Measurements from ENCODE around the gene ADGRB3. TPM values are rescaled to one million over a fixed set of nuclear protein-coding genes. Genes with fewer than 3 reads are reported as not detected.

The ADGRB3 gene
- total RNA-seq, 4 donors from 2014 or later: 3.9 to 9.8 (median 7.2) TPM

GRCh38 chr6:68628161-68628560 lies 6.9 kb upstream of the ADGRB3 start:
- Histone ChIP-seq H3K27ac (no peak overlapping the region), H3K27me3 (no peaks in the 10 kb centered on the region), H3K4me1 (no peaks in the 10 kb centered on the region), H3K9me3 (no peaks in the 10 kb centered on the region), H3K4me3 (no peak overlapping the region), H3K36me3 (no peaks in the 10 kb centered on the region)
- WGBS, 2 donors (ENCODE audit: low coverage in 1 of 2): 69 to 72% methylated on average over 2 of the region's 2 CpGs
- no peak for ATAC-seq
- no peak for TF ChIP-seq CTCF (IDR thresholded peaks at IDR 0.05)
- no peak for TF ChIP-seq POLR2AphosphoS5 (IDR thresholded peaks at IDR 0.05)
- no peak for TF ChIP-seq POLR2A (IDR thresholded peaks at IDR 0.05)
- TF ChIP-seq EP300 (IDR thresholded peaks at IDR 0.05): no peak

GRCh38 chr6:68632734-68633133 lies 2.3 kb upstream of the ADGRB3 start:
- H3K27me3 ChIP-seq: no peaks in the 10 kb centered on the region
- no peak for TF ChIP-seq POLR2AphosphoS5 (IDR thresholded peaks at IDR 0.05)
- no peak for TF ChIP-seq POLR2A (IDR thresholded peaks at IDR 0.05)
- no peak for TF ChIP-seq CTCF (IDR thresholded peaks at IDR 0.05)
- no peak for TF ChIP-seq EP300 (IDR thresholded peaks at IDR 0.05)
- no peaks in the 10 kb centered on the region for H3K36me3 ChIP-seq
- H3K4me1 ChIP-seq: peaks cover 0 to 20% (median 4%) of the 10 kb centered on the region in 3 donors
- peak overlapping the region in 2 of 4 donors; percentile 74 to 83 for H3K27ac ChIP-seq
- 34 to 72% methylated on average over 3 of the region's 3 CpGs for WGBS, 2 donors (ENCODE audit: low coverage in 1 of 2)
- ATAC-seq: no peak
- H3K4me3 ChIP-seq: peak overlapping the region in 1 of 2 donors; percentile 65
- H3K9me3 ChIP-seq: no peaks in the 10 kb centered on the region

- peak overlapping the region; percentile 52 to 65 for H3K4me3 ChIP-seq
- 33 to 34% methylated on average over 8 to 9 of the region's 9 CpGs for WGBS, 2 donors (ENCODE audit: low coverage in 1 of 2)
- H3K9me3 ChIP-seq: no peaks in the 10 kb centered on the region
- ATAC-seq: no peak
- H3K4me1 ChIP-seq: peaks cover 0 to 20% (median 4%) of the 10 kb centered on the region in 3 donors
- H3K27me3 ChIP-seq: no peaks in the 10 kb centered on the region
- no peaks in the 10 kb centered on the region for H3K36me3 ChIP-seq
- H3K27ac ChIP-seq: peak overlapping the region in 3 of 4 donors; percentile 74 to 83 (median 83)
- TF ChIP-seq POLR2A (IDR thresholded peaks at IDR 0.05) (no peak), EP300 (IDR thresholded peaks at IDR 0.05) (no peak)
Observed at GRCh38 chr6:68633281-68633971, 1.7 kb upstream of the ADGRB3 start.

GRCh38 chr6:68633972-68634725 lies 933 bp upstream of the ADGRB3 start:
- H3K4me1 ChIP-seq: peaks cover 0 to 20% (median 4%) of the 10 kb centered on the region in 3 donors
- ATAC-seq: no peak
- H3K27me3 ChIP-seq: peaks cover 1% of the 10 kb centered on the region
- TF ChIP-seq EP300 (IDR thresholded peaks at IDR 0.05): no peak
- no peak for TF ChIP-seq POLR2AphosphoS5 (IDR thresholded peaks at IDR 0.05)
- TF ChIP-seq POLR2A (IDR thresholded peaks at IDR 0.05): no peak
- no peak for TF ChIP-seq CTCF (IDR thresholded peaks at IDR 0.05)
- H3K27ac ChIP-seq: peak overlapping the region in 3 of 4 donors; percentile 74 to 83 (median 83)
- H3K9me3 ChIP-seq: no peaks in the 10 kb centered on the region
- no peaks in the 10 kb centered on the region for H3K36me3 ChIP-seq
- H3K4me3 ChIP-seq: peak overlapping the region; percentile 52 to 65
- WGBS, 2 donors (ENCODE audit: low coverage in 1 of 2): 4 to 5% methylated on average over 16 to 21 of the region's 23 CpGs

GRCh38 chr6:68635412-68635705 lies 277 bp downstream of the ADGRB3 start:
- Histone ChIP-seq H3K4me1 (peaks cover 0 to 20% (median 4%) of the 10 kb centered on the region in 3 donors), H3K36me3 (no peaks in the 10 kb centered on the region), H3K27ac (peak overlapping the region in 3 of 4 donors; percentile 74 to 83 (median 83)), H3K9me3 (no peaks in the 10 kb centered on the region), H3K27me3 (peaks cover 9% of the 10 kb centered on the region), H3K4me3 (peak overlapping the region; percentile 52 to 65)
- no peak for ATAC-seq
- 0 to 1% methylated on average over 2 to 15 of the region's 15 CpGs for WGBS, 2 donors (ENCODE audit: low coverage in 1 of 2)
- TF ChIP-seq POLR2A (IDR thresholded peaks at IDR 0.05) (peak in 1 of 2 donors; percentile 4), EP300 (IDR thresholded peaks at IDR 0.05) (no peak), CTCF (IDR thresholded peaks at IDR 0.05) (no peak)
